ENCODE results near the gene ZDHHC16.
A peak's percentile ranks its signal among the peaks of the same experiment; 100 is the strongest.
"Not testable (repeated sequence)": the region's sequence is repeated elsewhere in the genome, so short reads cannot be mapped to it uniquely, and the experiment has no call there.

The ZDHHC16 gene

GRCh38 chr10:97445722-97446639 lies at the start of gene ZDHHC16, which contains the start of gene EXOSC1:
ZDHHC16 (plus strand) TSS chr10:97446175; CDS start chr10:97451676, 5,501 bp downstream.
EXOSC1 (minus strand) TSS chr10:97446006; CDS start chr10:97445985, 21 bp downstream.
- DNase-seq, result peak; percentile 98

- DNase-seq, result peak; percentile 65
Measured at GRCh38 chr10:97399843-97400545, 46.0 kb upstream of the ZDHHC16 start.

DNA sequence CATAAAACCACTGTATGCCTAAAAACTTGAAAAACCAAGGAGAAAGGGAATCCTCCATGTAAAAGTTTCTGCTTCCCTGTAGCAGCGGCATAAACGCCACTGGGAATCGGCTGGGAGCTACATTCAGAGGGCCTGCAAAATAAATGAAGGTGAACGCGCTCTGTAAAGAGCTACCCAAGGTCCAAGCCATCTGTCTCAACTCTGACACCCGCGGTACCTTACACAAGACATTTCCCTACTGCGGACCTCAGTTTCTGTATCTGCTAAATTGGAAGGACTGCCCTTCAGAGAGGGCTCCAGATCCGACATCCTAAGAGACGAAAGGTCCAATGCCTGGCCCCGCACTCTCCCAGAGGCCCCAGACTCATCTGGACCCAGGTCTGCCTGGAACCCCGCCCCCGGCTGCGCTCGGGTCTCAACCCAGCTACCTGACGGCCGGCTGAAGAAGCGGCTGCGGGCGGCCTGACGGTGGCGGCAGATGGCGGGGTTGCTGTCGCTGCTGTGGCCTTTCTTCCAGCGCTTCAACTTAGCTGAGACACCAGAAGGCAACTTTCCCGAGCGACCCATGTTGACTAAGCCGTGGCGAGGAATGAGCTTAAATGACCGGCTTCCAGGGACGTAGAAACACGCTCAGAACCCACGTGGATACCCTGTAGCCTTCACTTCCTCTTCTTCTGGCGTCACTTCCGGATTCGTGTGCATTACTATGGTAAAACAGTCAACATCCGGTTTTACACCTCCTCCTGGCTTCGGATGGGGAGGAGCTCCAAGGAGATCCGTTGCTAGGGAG lies 45.1 kb upstream of the ZDHHC16 start, which contains the start of gene RRP12:
Gene RRP12, minus strand, starts transcription at position 676 of the 790 bp plus-strand sequence. Its CDS starts 109 bp downstream, at position 567.
- peak; percentile 100 for DNase-seq

DNA sequence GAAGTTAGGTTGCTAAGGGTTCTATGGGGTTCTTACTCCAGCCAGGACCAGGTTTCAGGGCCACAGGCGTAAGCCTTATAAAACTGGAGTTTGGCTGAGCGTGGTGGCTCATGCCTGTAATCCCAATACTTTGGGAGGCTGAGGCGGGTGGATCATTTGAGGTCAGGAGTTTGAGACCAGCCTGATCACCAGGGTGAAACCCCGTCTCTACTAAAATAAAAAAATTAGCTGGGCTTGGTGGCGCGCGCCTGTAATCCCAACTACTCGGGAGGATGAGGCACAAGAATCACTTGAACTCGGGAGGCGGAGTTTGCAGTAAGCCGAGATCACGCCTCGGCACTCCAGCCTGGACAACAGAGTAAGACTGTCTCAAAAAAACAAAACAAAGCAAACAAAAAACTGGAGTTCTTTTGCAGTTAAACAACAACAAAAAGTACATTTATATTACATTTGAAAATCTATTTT lies 44.5 kb upstream of the ZDHHC16 start:
- no peak for DNase-seq

GRCh38 chr10:97404044-97404443 lies 41.9 kb upstream of the ZDHHC16 start:
- DNase-seq, result no peak

- DNase-seq, result peak; percentile 79
Measured at GRCh38 chr10:97406064-97406463, 39.9 kb upstream of the ZDHHC16 start.

- DNase-seq, result not testable (repeated sequence)
Measured at GRCh38 chr10:97406483-97406882, 39.5 kb upstream of the ZDHHC16 start.

- DNase-seq, result peak; percentile 94
Measured at GRCh38 chr10:97407211-97407951, 38.6 kb upstream of the ZDHHC16 start.

- no peak for DNase-seq
Measured at GRCh38 chr10:97407952-97408248, 38.1 kb upstream of the ZDHHC16 start.

- no peak for DNase-seq
Measured at GRCh38 chr10:97408496-97408992, 37.4 kb upstream of the ZDHHC16 start.

- DNase-seq, result peak; percentile 50
Measured at GRCh38 chr10:97411406-97411805, 34.6 kb upstream of the ZDHHC16 start.

- DNase-seq, result no peak
Measured at GRCh38 chr10:97412891-97413304, 33.1 kb upstream of the ZDHHC16 start.

- no peak for DNase-seq
Measured at GRCh38 chr10:97416565-97416964, 29.4 kb upstream of the ZDHHC16 start.

DNA sequence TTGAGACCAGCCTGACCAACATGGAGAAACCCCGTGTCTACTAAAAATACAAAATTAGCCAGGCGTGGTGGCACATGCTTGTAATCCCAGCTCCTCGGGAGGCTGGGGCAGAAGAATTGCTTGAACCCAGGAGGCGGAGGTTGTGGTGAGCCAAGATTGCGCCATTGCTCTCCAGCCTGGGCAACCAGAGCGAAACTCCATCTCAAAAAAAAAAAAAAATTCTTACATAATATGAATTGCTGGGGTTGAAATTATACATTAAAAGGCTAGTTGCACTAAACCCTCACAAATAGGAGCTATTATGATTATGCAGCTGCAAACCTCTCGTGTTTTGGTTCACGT lies 22.2 kb upstream of the ZDHHC16 start:
- not testable (repeated sequence) for DNase-seq

- DNase-seq, result peak; percentile 96
Measured at GRCh38 chr10:97425964-97426775, 19.8 kb upstream of the ZDHHC16 start, which contains the start of gene PGAM1. PGAM1 (plus strand) TSS chr10:97426191; CDS start chr10:97426308, 117 bp downstream.

- DNase-seq, result peak; percentile 39
Measured at GRCh38 chr10:97426776-97427570, 19.0 kb upstream of the ZDHHC16 start.

- DNase-seq, result peak; percentile 47
Measured at GRCh38 chr10:97427571-97428179, 18.3 kb upstream of the ZDHHC16 start.

GRCh38 chr10:97428572-97428981 lies 17.4 kb upstream of the ZDHHC16 start:
- DNase-seq, result no peak

- no peak for DNase-seq
Measured at GRCh38 chr10:97434055-97434454, 11.9 kb upstream of the ZDHHC16 start.

- DNase-seq, result no peak
Measured at GRCh38 chr10:97434557-97434956, 11.4 kb upstream of the ZDHHC16 start.
